Adrenal gland (tissue), 12 donors: ENCODE results near the gene POLR2A. TPM values are rescaled to one million over a fixed set of nuclear protein-coding genes. Genes with fewer than 3 reads are reported as not detected.
A peak's percentile ranks its signal among the peaks of the same experiment; 100 is the strongest.

Experiments used
- DNase-seq, 7 donors: peaks; one replicate each; pipeline ENCODE4 v3.0.0-alpha.2; 2019 to 2020
- H3K27ac ChIP-seq, 5 donors: fragments of 200-600 bp; sonication (generic) in 4 of 5; 1 replicate in 3 of 5; 2 replicates in 2 of 5; pipeline versions ENCODE4 v1.5.1 to v1.8.0; 2016 to 2020; ENCODE audit warnings: mild to moderate bottlenecking in 1 of 5
- H3K27me3 ChIP-seq: fragments of 200-600 bp; 2 replicates; pipeline ENCODE4 v1.8.0; 2021
- H3K36me3 ChIP-seq, 2 donors: fragments of 200-600 bp; replicated peaks in 1 of 2; 1 replicate in 1 of 2; 2 replicates in 1 of 2; pipeline versions ENCODE4 v1.5.1 to v1.8.0; 2018 to 2022
- H3K4me1 ChIP-seq, 2 donors: fragments of 200-600 bp; replicated peaks in 1 of 2; 1 replicate in 1 of 2; 2 replicates in 1 of 2; pipeline versions ENCODE4 v1.5.1 to v1.8.0; 2018 to 2021
- H3K4me3 ChIP-seq, 4 donors: fragments of 200-600 bp; sonication (generic) in 3 of 4; one replicate each; pipeline ENCODE4 v1.5.1; 2016 to 2018
- H3K9me3 ChIP-seq, 3 donors: fragments of 200-600 bp; sonication (generic) in 1 of 3; replicated peaks in 1 of 3; 1 replicate in 2 of 3; 2 replicates in 1 of 3; pipeline versions ENCODE4 v1.5.1 to v1.8.0; 2016 to 2021
- CTCF ChIP-seq, 6 experiments: fragments of 450-650 bp in 4 of 6; fragments of 200-600 bp in 2 of 6; sonication (generic) in 1 of 6; IDR thresholded peaks; 1 replicate in 5 of 6; 2 replicates in 1 of 6; pipeline versions ENCODE4 v1.5.1 to v1.8.0; 2016 to 2021; ENCODE audit warnings: antibody characterized with exemption in 6 of 6, mild to moderate bottlenecking in 2 of 6, moderate library complexity in 1 of 6
- POLR2A ChIP-seq, 2 donors: fragments of 450-650 bp; IDR thresholded peaks; one replicate each; pipeline ENCODE4 v1.6.1; 2017; ENCODE audit warnings: antibody characterized with exemption in 2 of 2, mild to moderate bottlenecking in 2 of 2, moderate library complexity in 1 of 2
- WGBS, 4 donors: extraction: QIAGEN DNeasy Blood & Tissue Kit in 2 of 4; methylation state at CpG; one replicate each; pipeline versions ENCODE4 v1.1.5 to v1.1.7; 2013 to 2017; 5-methylcytosine and 5-hydroxymethylcytosine counted together
- intact Hi-C, 2 donors: fragments of 100-400 bp; cut with DNase I; formaldehyde crosslinking; loops; one replicate each; pipeline versions ENCODE4 v1.14.1 to v1.15.0; 2022 to 2023
- polyA plus RNA-seq, 3 donors: library from polyadenylated mRNA; stranded (reverse); fragments of 200-250 nt in 2 of 3; fragments of 350-450 nt in 1 of 3; fragmentation: Illumina TruSeq in 1 of 3; extraction: RNeasy Lipid Tissue Mini Kit (QIAGEN cat#74804) in 1 of 3; gene quantifications; one replicate each; pipeline ENCODE4 v1.2.3, GENCODE V29; 2013 to 2014
- total RNA-seq, 9 donors: library from RNA; depleted of rRNA in 4 of 9; stranded (reverse); fragments of >200 nt in 4 of 9; fragments of 120-200 nt in 1 of 9; fragmentation: NEBNext Ultra II Directional in 1 of 9; extraction: Animal tissue kit (Norgen Biotek cat#: 25700) in 1 of 9; gene quantifications; one replicate each; pipeline versions ENCODE4 v1.1.0 to v1.2.4, GENCODE V29; 2013 to 2023
- donor health status: healthy with polysubstance abuse.
- donor health status: Bipolar disorder and iron deficiency.
- donor health status: DM: yes; HTN: yes; CAD: no.
- donor health status: DM: no; HTN: no; CAD: no.
- donor health status: DM: no; HTN: no; CAD: no.
- donor health status: DM: yes; HTN: yes; CAD: no.

The POLR2A gene
- total and polyA plus RNA-seq, 12 donors = 19.3 to 172 (median 87.7) TPM

GRCh38 chr17:7513850-7514419 is 29.8 kb downstream of the POLR2A start:
- 68 to 76% (median 70%) methylated on average over 11 to 17 of the region's 17 CpGs for WGBS, 4 donors
- no peak for DNase-seq
- Histone ChIP-seq H3K9me3 (no peaks in the 10 kb centered on the region), H3K36me3 (peaks cover 0 to 55% of the 10 kb centered on the region in 2 donors), H3K27ac (no peak overlapping the region), H3K27me3 (no peaks in the 10 kb centered on the region), H3K4me1 (no peaks in the 10 kb centered on the region), H3K4me3 (no peak overlapping the region)
- TF ChIP-seq POLR2A (IDR thresholded peaks at IDR 0.05) (no peak), CTCF (IDR thresholded peaks at IDR 0.05) (no peak)
- intact Hi-C loops = no loop called here

- WGBS, 4 donors = 84 to 91% (median 89%) methylated on average over 13 of the region's 13 CpGs
- Histone ChIP-seq H3K36me3 (peaks cover 0 to 34% of the 10 kb centered on the region in 2 donors), H3K4me1 (no peaks in the 10 kb centered on the region), H3K4me3 (no peak overlapping the region), H3K9me3 (no peaks in the 10 kb centered on the region), H3K27me3 (no peaks in the 10 kb centered on the region), H3K27ac (no peak overlapping the region)
- DNase-seq = no peak
- intact Hi-C loops = loop anchor here in 1 of 2 donors (5.0 kb wide), 1 partner anchor 46 kb away; the partner anchor contains the start of gene SENP3
- TF ChIP-seq POLR2A (IDR thresholded peaks at IDR 0.05) (no peak), CTCF (IDR thresholded peaks at IDR 0.05) (no peak)
Measured at GRCh38 chr17:7515911-7516610, 31.9 kb downstream of the POLR2A start.

- intact Hi-C loops = no loop called here
- TF ChIP-seq CTCF (IDR thresholded peaks at IDR 0.05) = peak in 5 of 6 experiments; percentile 17 to 58 (median 44)
- no peak for TF ChIP-seq POLR2A (IDR thresholded peaks at IDR 0.05)
- peak in 3 of 7 donors; percentile 17 to 40 (median 34) for DNase-seq
- Histone ChIP-seq H3K4me1 (no peaks in the 10 kb centered on the region), H3K9me3 (no peaks in the 10 kb centered on the region), H3K27me3 (no peaks in the 10 kb centered on the region), H3K27ac (no peak overlapping the region), H3K36me3 (no peaks in the 10 kb centered on the region), H3K4me3 (no peak overlapping the region)
- 38 to 43% (median 42%) methylated on average over 10 of the region's 10 CpGs for WGBS, 4 donors
Measured at GRCh38 chr17:7523033-7523432, 38.9 kb downstream of the POLR2A start.

- H3K4me1 ChIP-seq = no peaks in the 10 kb centered on the region
- intact Hi-C loops = no loop called here
- H3K36me3 ChIP-seq = no peaks in the 10 kb centered on the region
- TF ChIP-seq CTCF (IDR thresholded peaks at IDR 0.05) (no peak), POLR2A (IDR thresholded peaks at IDR 0.05) (no peak)
- H3K27ac ChIP-seq = no peak overlapping the region
- H3K4me3 ChIP-seq = no peak overlapping the region
- no peaks in the 10 kb centered on the region for H3K27me3 ChIP-seq
- no peak for DNase-seq
- H3K9me3 ChIP-seq = peaks cover 0 to 6% (median 0%) of the 10 kb centered on the region in 3 donors
Measured at GRCh38 chr17:7528842-7529241, 44.7 kb downstream of the POLR2A start.
